SK-N-SH treated with all-trans-retinoic acid at 6 μM for 48 hours (cell line): ENCODE measurements around the gene FCRLB.
"Not testable (repeated sequence)": the region's sequence is repeated elsewhere in the genome, so short reads cannot be mapped to it uniquely, and the experiment has no call there.

Experiments used
- BACH2 ChIP-seq: fragments of 250-450 bp; sonication (Bioruptor Pico); IDR thresholded peaks from 2 replicates; pipeline ENCODE4 v1.9.0; 2021; ENCODE audit warnings: mild to moderate bottlenecking, borderline replicate concordance
- ESRRG ChIP-seq: fragments of 250-450 bp; sonication (Bioruptor Pico); IDR thresholded peaks from 2 replicates; pipeline ENCODE4 v1.6.1; 2021; ENCODE audit warnings: mild to moderate bottlenecking
- ISL1 ChIP-seq: fragments of 250-450 bp; sonication (Bioruptor Pico); IDR thresholded peaks from 2 replicates; pipeline ENCODE4 v2.1.2; 2022; ENCODE audit warnings: mild to moderate bottlenecking, moderate library complexity
- RARB ChIP-seq: fragments of 250-450 bp; sonication (Bioruptor Pico); IDR thresholded peaks from 2 replicates; pipeline ENCODE4 v1.8.0; 2021; ENCODE audit warnings: mild to moderate bottlenecking, moderate library complexity
- ZFP3 ChIP-seq: fragments of 250-450 bp; sonication (Bioruptor Pico); IDR thresholded peaks from 2 replicates; pipeline ENCODE4 v1.5.0; 2020; ENCODE audit warnings: mild to moderate bottlenecking, moderate library complexity
- ZFP30 ChIP-seq: fragments of 450-650 bp; formaldehyde crosslinking; IDR thresholded peaks from 2 replicates; pipeline ENCODE4 v1.5.0; 2022; ENCODE audit warnings: mild to moderate bottlenecking, moderate library complexity
- TF ChIP-seq, protein P1 (sequence below): fragments of 250-450 bp; sonication (Bioruptor Pico); IDR thresholded peaks from 2 replicates; pipeline ENCODE4 v1.8.0; 2021; ENCODE audit warnings: low read depth, mild to moderate bottlenecking, moderate library complexity, borderline replicate concordance
- TF ChIP-seq, protein P2 (sequence below): fragments of 250-450 bp; sonication (Bioruptor Pico); IDR thresholded peaks from 2 replicates; pipeline ENCODE4 v1.5.0; 2020; ENCODE audit warnings: mild to moderate bottlenecking, moderate library complexity
- TF ChIP-seq, protein P3 (sequence below): fragments of 250-450 bp; sonication (Bioruptor Pico); IDR thresholded peaks from 2 replicates; pipeline ENCODE4 v1.5.1; 2020; ENCODE audit warnings: low read depth, mild to moderate bottlenecking, moderate library complexity

DNA sequence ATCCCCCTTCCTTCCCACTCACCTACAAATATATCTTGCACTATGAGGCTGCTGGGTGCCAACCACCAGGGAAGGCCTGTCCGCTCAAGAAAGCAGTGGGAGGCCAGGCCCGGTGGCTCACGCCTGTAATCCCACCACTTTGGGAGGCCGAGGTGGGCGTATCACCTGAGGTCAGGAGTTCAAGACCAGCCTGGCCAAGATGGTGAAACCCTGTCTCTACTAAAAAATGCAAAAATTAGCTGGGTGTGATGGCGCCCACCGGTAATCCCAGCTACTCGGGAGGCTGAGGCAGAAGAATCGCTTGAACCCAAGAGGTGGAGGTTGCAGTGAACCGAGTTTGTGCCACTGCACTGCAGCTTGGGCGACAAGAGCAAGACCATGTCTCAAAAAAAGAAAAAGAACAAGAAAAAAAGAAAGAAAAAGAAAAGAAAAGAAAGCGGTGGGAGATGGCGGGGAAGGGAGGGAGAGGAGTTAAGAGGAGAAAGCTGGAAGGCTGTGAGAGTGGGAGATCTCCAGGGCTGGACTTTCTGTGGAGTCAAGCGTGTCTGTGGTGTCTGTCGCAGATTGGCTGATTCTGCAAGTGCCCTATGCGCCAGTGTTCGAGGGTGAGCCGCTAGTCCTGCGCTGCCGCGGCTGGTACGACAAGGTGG is 4.0 kb downstream of the FCRLB start:
- not testable (repeated sequence) for TF ChIP-seq ZFP3 (CRISPR knock-in tag); BACH2 (CRISPR knock-in tag); RARB; ISL1 (CRISPR knock-in tag); ESRRG (CRISPR knock-in tag); ZFP30 (CRISPR knock-in tag)
- TF ChIP-seq, protein P1, sequence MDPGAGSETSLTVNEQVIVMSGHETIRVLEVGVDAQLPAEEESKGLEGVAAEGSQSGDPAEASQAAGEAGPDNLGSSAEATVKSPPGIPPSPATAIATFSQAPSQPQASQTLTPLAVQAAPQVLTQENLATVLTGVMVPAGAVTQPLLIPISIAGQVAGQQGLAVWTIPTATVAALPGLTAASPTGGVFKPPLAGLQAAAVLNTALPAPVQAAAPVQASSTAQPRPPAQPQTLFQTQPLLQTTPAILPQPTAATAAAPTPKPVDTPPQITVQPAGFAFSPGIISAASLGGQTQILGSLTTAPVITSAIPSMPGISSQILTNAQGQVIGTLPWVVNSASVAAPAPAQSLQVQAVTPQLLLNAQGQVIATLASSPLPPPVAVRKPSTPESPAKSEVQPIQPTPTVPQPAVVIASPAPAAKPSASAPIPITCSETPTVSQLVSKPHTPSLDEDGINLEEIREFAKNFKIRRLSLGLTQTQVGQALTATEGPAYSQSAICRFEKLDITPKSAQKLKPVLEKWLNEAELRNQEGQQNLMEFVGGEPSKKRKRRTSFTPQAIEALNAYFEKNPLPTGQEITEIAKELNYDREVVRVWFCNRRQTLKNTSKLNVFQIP = not testable (repeated sequence)
- TF ChIP-seq, protein P2, sequence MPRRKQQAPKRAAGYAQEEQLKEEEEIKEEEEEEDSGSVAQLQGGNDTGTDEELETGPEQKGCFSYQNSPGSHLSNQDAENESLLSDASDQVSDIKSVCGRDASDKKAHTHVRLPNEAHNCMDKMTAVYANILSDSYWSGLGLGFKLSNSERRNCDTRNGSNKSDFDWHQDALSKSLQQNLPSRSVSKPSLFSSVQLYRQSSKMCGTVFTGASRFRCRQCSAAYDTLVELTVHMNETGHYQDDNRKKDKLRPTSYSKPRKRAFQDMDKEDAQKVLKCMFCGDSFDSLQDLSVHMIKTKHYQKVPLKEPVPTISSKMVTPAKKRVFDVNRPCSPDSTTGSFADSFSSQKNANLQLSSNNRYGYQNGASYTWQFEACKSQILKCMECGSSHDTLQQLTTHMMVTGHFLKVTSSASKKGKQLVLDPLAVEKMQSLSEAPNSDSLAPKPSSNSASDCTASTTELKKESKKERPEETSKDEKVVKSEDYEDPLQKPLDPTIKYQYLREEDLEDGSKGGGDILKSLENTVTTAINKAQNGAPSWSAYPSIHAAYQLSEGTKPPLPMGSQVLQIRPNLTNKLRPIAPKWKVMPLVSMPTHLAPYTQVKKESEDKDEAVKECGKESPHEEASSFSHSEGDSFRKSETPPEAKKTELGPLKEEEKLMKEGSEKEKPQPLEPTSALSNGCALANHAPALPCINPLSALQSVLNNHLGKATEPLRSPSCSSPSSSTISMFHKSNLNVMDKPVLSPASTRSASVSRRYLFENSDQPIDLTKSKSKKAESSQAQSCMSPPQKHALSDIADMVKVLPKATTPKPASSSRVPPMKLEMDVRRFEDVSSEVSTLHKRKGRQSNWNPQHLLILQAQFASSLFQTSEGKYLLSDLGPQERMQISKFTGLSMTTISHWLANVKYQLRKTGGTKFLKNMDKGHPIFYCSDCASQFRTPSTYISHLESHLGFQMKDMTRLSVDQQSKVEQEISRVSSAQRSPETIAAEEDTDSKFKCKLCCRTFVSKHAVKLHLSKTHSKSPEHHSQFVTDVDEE (CRISPR knock-in tag) = not testable (repeated sequence)
- TF ChIP-seq, protein P3, sequence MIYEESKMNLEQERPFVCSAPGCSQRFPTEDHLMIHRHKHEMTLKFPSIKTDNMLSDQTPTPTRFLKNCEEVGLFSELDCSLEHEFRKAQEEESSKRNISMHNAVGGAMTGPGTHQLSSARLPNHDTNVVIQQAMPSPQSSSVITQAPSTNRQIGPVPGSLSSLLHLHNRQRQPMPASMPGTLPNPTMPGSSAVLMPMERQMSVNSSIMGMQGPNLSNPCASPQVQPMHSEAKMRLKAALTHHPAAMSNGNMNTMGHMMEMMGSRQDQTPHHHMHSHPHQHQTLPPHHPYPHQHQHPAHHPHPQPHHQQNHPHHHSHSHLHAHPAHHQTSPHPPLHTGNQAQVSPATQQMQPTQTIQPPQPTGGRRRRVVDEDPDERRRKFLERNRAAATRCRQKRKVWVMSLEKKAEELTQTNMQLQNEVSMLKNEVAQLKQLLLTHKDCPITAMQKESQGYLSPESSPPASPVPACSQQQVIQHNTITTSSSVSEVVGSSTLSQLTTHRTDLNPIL (CRISPR knock-in tag) = not testable (repeated sequence)
